Fibroblast of pulmonary artery (primary cell): Measurements from ENCODE around the gene FUZ.
"Not testable (repeated sequence)": the region's sequence is repeated elsewhere in the genome, so short reads cannot be mapped to it uniquely, and the experiment has no call there.

Source experiments
- DNase-seq: peaks from one replicate; pipeline ENCODE4 v3.0.0-alpha.2; 2010; ENCODE audit warnings: low read depth
- H3K4me3 ChIP-seq: replicated peaks from 2 replicates; pipeline ENCODE4 v1.5.1; 2011; ENCODE audit warnings: low read depth, mild to moderate bottlenecking, control low read depth, low read length, moderate library complexity
- TF ChIP-seq, protein P1 (sequence below): IDR thresholded peaks from 2 replicates; pipeline ENCODE4 v1.5.1; 2011; ENCODE audit warnings: mild to moderate bottlenecking, control low read depth, low read length, inconsistent platforms; ENCODE audit errors: missing control alignments

FUZ gene

DNA sequence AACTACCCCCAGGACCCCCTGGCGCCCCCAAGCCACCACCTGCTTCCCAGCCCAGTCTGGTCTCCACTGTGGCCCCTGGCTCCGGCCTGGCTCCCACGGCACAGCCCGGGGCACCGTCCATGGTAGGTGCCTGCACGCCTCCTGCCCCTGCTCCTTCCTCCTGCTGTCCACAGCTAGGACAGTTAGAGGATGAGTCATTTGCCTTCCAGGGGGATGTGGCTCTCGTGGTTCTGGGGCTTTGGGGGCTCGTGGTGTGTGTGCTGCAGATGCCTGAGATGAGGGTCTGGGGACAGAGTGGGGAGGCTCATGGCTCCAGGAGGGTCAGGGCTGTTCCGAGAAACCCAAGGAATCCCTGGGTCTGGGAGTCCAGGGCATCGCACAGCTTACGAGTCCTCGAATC is 17.7 kb upstream of the FUZ start:
- TF ChIP-seq, protein P1, sequence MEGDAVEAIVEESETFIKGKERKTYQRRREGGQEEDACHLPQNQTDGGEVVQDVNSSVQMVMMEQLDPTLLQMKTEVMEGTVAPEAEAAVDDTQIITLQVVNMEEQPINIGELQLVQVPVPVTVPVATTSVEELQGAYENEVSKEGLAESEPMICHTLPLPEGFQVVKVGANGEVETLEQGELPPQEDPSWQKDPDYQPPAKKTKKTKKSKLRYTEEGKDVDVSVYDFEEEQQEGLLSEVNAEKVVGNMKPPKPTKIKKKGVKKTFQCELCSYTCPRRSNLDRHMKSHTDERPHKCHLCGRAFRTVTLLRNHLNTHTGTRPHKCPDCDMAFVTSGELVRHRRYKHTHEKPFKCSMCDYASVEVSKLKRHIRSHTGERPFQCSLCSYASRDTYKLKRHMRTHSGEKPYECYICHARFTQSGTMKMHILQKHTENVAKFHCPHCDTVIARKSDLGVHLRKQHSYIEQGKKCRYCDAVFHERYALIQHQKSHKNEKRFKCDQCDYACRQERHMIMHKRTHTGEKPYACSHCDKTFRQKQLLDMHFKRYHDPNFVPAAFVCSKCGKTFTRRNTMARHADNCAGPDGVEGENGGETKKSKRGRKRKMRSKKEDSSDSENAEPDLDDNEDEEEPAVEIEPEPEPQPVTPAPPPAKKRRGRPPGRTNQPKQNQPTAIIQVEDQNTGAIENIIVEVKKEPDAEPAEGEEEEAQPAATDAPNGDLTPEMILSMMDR, result no peak
- DNase-seq, result no peak

DNA sequence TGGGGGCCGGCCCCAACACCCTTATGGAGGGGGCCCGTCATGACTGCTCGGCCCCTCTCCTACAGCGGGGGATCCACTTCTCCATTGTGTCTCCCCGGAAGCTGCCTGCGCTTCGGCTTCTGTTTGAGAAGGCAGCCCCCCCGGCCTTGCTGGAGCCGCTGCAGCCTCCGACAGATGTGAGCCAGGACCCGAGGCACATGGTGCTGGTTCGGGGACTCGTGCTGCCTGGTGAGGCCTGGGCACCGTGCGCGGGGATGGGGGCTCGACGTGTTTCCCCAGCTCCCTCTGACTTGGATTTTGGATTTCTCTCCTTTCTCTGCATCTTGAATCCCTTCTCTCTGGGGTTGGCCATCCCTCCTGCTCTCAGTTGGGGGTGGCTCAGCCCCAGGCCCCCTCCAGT is 16.6 kb upstream of the FUZ start:
- TF ChIP-seq, protein P1, result no peak

More for the DNA sequence above, 17.7 kb upstream of the FUZ start:
- H3K4me3 ChIP-seq, result no peak overlapping the region

DNA sequence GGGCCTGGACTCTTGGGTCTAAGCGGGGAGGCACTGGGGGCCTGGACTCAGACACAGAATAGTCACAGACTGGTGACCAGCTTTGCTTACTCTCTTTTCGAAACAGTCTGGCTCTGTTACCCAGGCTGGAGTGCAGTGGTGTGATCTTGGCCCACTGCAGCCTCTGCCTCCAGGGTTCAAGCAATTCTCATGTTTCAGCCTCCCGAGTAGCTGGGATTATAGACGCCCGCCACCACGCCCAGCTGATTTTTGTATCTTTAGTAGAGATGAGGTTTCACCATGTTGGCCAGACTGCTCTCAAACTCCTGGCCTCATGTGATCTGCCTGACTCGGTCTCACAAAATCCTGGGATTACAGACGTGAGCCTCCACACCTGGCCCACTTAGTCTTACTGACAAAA is 16.1 kb upstream of the FUZ start:
- no peak overlapping the region for H3K4me3 ChIP-seq
- TF ChIP-seq, protein P1, result no peak
- DNase-seq, result no peak

More for the DNA sequence above, 16.6 kb upstream of the FUZ start:
- no peak for DNase-seq
- H3K4me3 ChIP-seq, result no peak overlapping the region

DNA sequence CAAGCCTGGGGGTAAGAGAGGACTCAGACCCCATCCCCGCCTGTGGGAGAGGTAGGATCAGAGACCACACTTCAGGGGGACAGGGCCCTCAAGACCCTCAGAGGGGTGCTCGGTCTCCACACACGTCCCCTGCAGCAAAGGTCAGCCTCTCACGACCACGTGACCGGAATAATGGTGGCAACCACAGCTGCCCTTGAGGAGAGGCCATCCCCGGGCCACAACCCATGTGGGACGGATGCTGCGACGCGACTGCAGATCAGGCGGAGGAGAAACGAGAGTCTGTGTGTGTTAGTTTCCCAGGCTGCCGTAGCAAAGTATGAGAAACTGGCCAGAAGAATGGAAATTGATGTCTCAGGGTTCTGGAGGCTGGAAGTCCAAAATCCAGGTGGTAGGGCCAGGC is 13.9 kb upstream of the FUZ start:
- no peak for DNase-seq
- TF ChIP-seq, protein P1, result no peak
- H3K4me3 ChIP-seq, result no peak overlapping the region

DNA sequence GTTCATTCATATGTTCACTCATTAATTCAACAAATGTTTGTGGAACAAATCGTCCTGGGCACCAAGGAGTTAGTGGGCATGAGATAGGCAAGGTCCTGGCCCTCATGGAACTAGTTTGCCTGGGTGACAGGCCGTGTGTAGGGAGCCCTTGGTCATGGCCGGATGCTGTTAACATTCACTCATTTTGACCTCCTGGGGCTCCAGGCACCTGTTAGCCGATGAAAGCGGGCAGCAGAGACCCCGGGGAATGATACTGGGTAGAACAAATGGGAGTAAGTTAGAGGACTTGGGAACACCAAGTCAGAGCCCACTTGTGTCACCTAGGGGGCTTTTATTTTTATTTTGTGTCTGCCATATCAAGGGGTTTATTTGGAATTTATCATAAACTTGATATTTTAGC is 11.6 kb upstream of the FUZ start:
- no peak overlapping the region for H3K4me3 ChIP-seq
- TF ChIP-seq, protein P1, result no peak
- no peak for DNase-seq

DNA sequence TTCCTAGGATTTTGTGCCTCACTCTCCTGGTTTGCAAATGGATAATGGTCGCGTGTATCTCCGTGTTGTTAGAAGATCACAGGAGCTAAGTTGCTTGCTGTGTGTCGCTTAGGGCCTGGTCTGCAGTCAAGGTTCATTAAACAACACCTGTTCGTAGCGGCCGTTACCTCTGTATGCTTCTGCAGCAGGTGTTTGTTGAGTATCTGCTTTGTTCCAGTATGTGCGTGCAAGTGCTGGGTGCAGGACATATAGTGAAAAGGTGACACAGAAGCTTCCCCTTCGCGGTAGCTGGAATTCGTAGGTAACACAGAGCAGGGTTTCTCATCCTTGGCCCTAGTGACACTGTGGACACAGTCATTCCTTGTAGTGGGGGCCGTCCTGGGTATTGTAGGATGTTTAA is 10.4 kb upstream of the FUZ start:
- no peak overlapping the region for H3K4me3 ChIP-seq
- DNase-seq, result no peak
- TF ChIP-seq, protein P1, result no peak

DNA sequence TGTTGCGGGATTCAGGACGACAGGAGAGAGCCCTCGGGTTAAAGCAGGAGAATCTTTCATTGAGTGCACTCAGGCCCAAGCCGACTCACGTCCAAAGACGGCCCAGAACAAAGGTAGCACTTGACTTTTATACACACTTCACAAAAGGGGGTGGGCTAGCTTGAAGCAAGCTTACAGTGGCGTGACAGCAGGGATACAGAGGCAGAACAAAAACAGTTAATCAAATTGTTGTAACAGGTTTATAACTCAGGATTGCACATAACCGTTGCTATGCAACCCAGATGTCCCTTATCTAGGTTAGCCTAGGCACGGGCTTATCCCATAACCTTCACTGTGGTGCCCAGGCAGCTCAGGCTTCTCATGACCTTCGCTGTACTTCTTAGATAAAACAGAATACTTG is 7.0 kb upstream of the FUZ start:
- no peak overlapping the region for H3K4me3 ChIP-seq
- DNase-seq, result peak; percentile 67
- TF ChIP-seq, protein P1, result no peak

DNA sequence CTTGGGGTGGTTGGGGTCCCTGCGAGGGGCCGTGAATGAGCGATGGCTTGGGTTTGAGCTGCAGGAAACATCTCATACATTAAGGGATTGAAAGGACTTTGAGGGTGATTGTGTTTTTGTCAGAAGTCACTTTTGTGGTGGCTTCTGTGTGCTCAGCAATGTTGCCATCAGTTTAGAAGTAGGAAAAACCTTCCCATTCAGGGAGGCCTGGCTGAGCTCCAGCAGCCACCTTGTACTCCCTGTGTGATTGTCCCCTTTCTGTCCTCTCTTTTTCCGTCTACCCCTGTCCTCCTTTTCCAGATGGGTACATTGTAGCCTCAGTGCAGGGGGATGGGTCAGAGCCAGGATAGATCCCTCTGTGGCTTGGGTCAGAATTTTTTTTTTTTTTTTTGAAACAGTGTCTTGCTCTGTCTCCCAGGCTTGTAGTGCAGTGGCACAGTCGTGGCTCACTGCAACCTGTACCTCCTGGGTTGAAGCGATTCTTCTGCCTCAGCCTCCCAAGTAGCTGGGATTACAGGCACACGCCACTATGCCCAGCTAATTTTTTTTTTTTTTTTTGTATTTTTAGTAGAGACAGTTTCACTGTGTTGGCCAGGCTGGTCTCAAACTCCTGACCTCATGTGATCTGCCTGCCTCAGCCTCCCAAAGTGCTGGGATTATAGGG is 6.5 kb upstream of the FUZ start:
- peak overlapping the region; percentile 99 for H3K4me3 ChIP-seq
- not testable (repeated sequence) for DNase-seq
